Fibroblast of skin of back (primary cell): Measurements from ENCODE around the gene NXPH3.
"Not testable (repeated sequence)": the region's sequence is repeated elsewhere in the genome, so short reads cannot be mapped to it uniquely, and the experiment has no call there.

Experiments used
- DNase-seq: peaks from one replicate; pipeline ENCODE4 v3.0.0-alpha.2; 2013

Gene NXPH3

GRCh38 chr17:49554694-49555494 lies 20.8 kb upstream of the NXPH3 start:
- no peak for DNase-seq

- DNase-seq = no peak
Measured at GRCh38 chr17:49555495-49556222, 20.0 kb upstream of the NXPH3 start.

GRCh38 chr17:49556223-49556943 lies 19.3 kb upstream of the NXPH3 start:
- DNase-seq = peak; percentile 63

GRCh38 chr17:49557312-49558024 lies 18.2 kb upstream of the NXPH3 start:
- peak; percentile 52 for DNase-seq

GRCh38 chr17:49564638-49565037 lies 11.0 kb upstream of the NXPH3 start:
- no peak for DNase-seq

GRCh38 chr17:49565948-49566491 lies 9.7 kb upstream of the NXPH3 start:
- DNase-seq = no peak

- DNase-seq = no peak
Measured at GRCh38 chr17:49566668-49567071, 9.0 kb upstream of the NXPH3 start.

GRCh38 chr17:49567104-49567521 lies 8.6 kb upstream of the NXPH3 start:
- no peak for DNase-seq

GRCh38 chr17:49567871-49568694 lies 7.6 kb upstream of the NXPH3 start:
- DNase-seq = peak; percentile 74

- not testable (repeated sequence) for DNase-seq
Measured at GRCh38 chr17:49568695-49569047, 7.0 kb upstream of the NXPH3 start.

GRCh38 chr17:49570540-49571242 lies 5.0 kb upstream of the NXPH3 start:
- DNase-seq = no peak

- no peak for DNase-seq
Measured at GRCh38 chr17:49571283-49571682, 4.4 kb upstream of the NXPH3 start.

GRCh38 chr17:49571764-49572163 lies 3.9 kb upstream of the NXPH3 start:
- DNase-seq = no peak

GRCh38 chr17:49572226-49572625 lies 3.4 kb upstream of the NXPH3 start:
- DNase-seq = no peak

GRCh38 chr17:49572806-49573420 lies 2.8 kb upstream of the NXPH3 start:
- DNase-seq = no peak

GRCh38 chr17:49573510-49574322 lies 2.0 kb upstream of the NXPH3 start:
- no peak for DNase-seq

- DNase-seq = no peak
Measured at GRCh38 chr17:49574323-49574781, 1.3 kb upstream of the NXPH3 start.

GRCh38 chr17:49574945-49575678 lies 559 bp upstream of the NXPH3 start:
- DNase-seq = no peak
